ENCODE data around the gene LONP2. TPM values are rescaled to one million over a fixed set of nuclear protein-coding genes. Genes with fewer than 3 reads are reported as not detected.
A peak's percentile ranks its signal among the peaks of the same experiment; 100 is the strongest.
"Not testable (repeated sequence)": the region's sequence is repeated elsewhere in the genome, so short reads cannot be mapped to it uniquely, and the experiment has no call there.

LONP2 gene
- polyA plus RNA-seq, 1 experiment = 34.1 TPM

GRCh38 chr16:48235556-48236136 lies 8.5 kb upstream of the LONP2 start:
- TF ChIP-seq, protein P1, sequence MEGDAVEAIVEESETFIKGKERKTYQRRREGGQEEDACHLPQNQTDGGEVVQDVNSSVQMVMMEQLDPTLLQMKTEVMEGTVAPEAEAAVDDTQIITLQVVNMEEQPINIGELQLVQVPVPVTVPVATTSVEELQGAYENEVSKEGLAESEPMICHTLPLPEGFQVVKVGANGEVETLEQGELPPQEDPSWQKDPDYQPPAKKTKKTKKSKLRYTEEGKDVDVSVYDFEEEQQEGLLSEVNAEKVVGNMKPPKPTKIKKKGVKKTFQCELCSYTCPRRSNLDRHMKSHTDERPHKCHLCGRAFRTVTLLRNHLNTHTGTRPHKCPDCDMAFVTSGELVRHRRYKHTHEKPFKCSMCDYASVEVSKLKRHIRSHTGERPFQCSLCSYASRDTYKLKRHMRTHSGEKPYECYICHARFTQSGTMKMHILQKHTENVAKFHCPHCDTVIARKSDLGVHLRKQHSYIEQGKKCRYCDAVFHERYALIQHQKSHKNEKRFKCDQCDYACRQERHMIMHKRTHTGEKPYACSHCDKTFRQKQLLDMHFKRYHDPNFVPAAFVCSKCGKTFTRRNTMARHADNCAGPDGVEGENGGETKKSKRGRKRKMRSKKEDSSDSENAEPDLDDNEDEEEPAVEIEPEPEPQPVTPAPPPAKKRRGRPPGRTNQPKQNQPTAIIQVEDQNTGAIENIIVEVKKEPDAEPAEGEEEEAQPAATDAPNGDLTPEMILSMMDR (IDR thresholded peaks at IDR 0.05; ENCODE audit: insufficient read depth, low read depth, low read length) = no peak
- Histone ChIP-seq H3K4me3 (ENCODE audit: low read depth, low read length) (no peak overlapping the region), H3K36me3 (ENCODE audit: control insufficient read depth, insufficient read depth, low read length) (no peaks in the 10 kb centered on the region), H3K27me3 (ENCODE audit: control insufficient read depth, insufficient read depth, low read length) (peaks cover under 1% of the 10 kb centered on the region; the same call in 1 of the 2 replicates)
- DNase-seq (ENCODE audit: low read depth) = no peak
- ChIA-PET POLR2A (no interaction called here), CTCF (interaction anchor here (0.5 to 2.5 kb wide), 6 partner anchors 14 to 388 kb away, joined by 3 to 7 read pairs (median 3); no protein-coding TSS in a partner anchor)

GRCh38 chr16:48236286-48236685 lies 7.8 kb upstream of the LONP2 start:
- Histone ChIP-seq H3K27me3 (ENCODE audit: control insufficient read depth, insufficient read depth, low read length) (no peaks in the 10 kb centered on the region; the same call in 1 of the 2 replicates), H3K36me3 (ENCODE audit: control insufficient read depth, insufficient read depth, low read length) (no peaks in the 10 kb centered on the region), H3K4me3 (ENCODE audit: low read depth, low read length) (no peak overlapping the region)
- POLR2A ChIA-PET = no interaction called here
- no peak for DNase-seq (ENCODE audit: low read depth)
- CTCF ChIA-PET = interaction anchor here (0.7 to 2.5 kb wide), 3 partner anchors 14 to 387 kb away, joined by 3 to 7 read pairs (median 4); no protein-coding TSS in a partner anchor
- TF ChIP-seq, protein P1 (IDR thresholded peaks at IDR 0.05; ENCODE audit: insufficient read depth, low read depth, low read length) = no peak

DNA sequence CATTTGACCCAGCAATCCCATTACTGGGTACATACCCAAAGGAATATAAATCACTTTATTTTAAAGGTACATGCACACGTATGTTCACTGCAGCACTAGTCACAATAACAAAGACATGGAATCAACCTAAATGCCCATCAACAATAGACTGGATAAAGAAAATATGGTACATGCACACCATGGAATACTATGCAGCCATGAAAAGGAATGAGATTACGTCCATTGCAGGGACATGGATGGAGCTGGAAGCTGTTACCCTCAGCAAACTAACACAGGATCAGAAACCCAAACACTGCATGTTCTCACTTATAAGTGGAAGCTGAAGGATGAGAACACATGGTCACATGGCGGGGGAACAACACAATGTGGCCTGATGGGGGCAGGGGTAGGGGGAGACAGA lies 4.0 kb upstream of the LONP2 start:
- POLR2A ChIA-PET; H3K27me3 ChIP-seq (ENCODE audit: control insufficient read depth, insufficient read depth, low read length); H3K4me3 ChIP-seq (ENCODE audit: low read depth, low read length); H3K36me3 ChIP-seq (ENCODE audit: control insufficient read depth, insufficient read depth, low read length); CTCF ChIA-PET; DNase-seq (ENCODE audit: low read depth): not testable (repeated sequence)

GRCh38 chr16:48244863-48245195 lies 729 bp downstream of the LONP2 start:
- Histone ChIP-seq H3K36me3 (ENCODE audit: control insufficient read depth, insufficient read depth, low read length) (no peaks in the 10 kb centered on the region), H3K4me3 (ENCODE audit: low read depth, low read length) (peak overlapping the region; percentile 80), H3K27me3 (ENCODE audit: control insufficient read depth, insufficient read depth, low read length) (no peaks in the 10 kb centered on the region)
- TF ChIP-seq, protein P1 (IDR thresholded peaks at IDR 0.05; ENCODE audit: insufficient read depth, low read depth, low read length) = no peak
- ChIA-PET POLR2A (no interaction called here), CTCF (interaction anchor here (1.2 kb wide), 2 partner anchors 166 to 379 kb away, joined by 3 read pairs; no protein-coding TSS in a partner anchor)
- DNase-seq (ENCODE audit: low read depth) = no peak

DNA sequence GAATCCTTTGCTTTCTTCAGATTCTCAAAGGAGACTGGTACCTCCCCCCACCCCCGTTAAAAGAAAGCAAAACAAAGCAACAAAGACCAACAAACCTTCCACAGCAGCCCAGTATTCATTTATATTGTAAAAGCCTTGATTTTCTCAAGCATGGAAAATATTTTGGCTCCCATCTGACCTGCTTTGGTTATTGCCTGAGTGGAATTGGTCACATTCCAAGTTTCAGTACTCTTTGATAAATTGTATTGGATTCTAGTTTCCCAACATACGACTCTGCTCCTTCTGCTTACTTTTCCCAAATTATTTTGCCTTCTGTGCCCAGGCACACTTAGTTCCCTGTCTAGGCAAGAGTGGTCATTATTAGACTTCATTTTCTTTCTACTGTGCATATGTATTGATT lies 2.0 kb downstream of the LONP2 start:
- H3K27me3 ChIP-seq (ENCODE audit: control insufficient read depth, insufficient read depth, low read length) = no peaks in the 10 kb centered on the region
- no peaks in the 10 kb centered on the region for H3K36me3 ChIP-seq (ENCODE audit: control insufficient read depth, insufficient read depth, low read length)
- CTCF ChIA-PET = interaction anchor here (0.9 kb wide), 1 partner anchor 24 kb away, joined by 3 read pairs; no protein-coding TSS in a partner anchor
- no peak overlapping the region for H3K4me3 ChIP-seq (ENCODE audit: low read depth, low read length)
- TF ChIP-seq, protein P1 (IDR thresholded peaks at IDR 0.05; ENCODE audit: insufficient read depth, low read depth, low read length) = no peak
- POLR2A ChIA-PET = no interaction called here
- no peak for DNase-seq (ENCODE audit: low read depth)

DNA sequence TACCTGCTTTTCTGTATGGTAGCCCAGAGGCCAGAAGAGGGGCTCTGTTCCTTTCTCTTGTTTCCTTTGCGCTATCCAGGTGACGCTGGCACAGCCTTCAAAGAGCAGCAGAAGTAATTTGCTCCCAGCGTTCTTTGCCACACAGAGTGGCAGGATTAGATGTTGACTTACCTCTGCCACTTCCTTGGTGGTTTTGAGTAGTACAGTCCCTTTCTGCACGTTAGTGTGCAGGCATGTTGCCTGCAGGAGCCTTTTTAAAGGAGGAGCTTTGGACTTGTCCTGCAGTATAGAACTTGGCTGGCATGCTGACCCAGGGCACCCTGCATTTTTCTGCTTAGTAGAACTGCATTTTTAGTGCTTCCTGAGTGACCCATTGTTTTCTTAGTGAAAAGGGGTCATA lies 3.2 kb downstream of the LONP2 start, which contains the start of gene ABCC11:
Gene ABCC11 (minus strand): TSS at position 229 of the 400 bp plus-strand sequence. CDS start 15,618 bp downstream, outside the sequence.
- no peak within 1 kb of the TSS for H3K4me3 ChIP-seq (ENCODE audit: low read depth, low read length)
- DNase-seq (ENCODE audit: low read depth) = no peak
- no peaks in the 10 kb centered on the region for H3K27me3 ChIP-seq (ENCODE audit: control insufficient read depth, insufficient read depth, low read length)
- no peaks in the 10 kb centered on the region for H3K36me3 ChIP-seq (ENCODE audit: control insufficient read depth, insufficient read depth, low read length)
- TF ChIP-seq, protein P1 (IDR thresholded peaks at IDR 0.05; ENCODE audit: insufficient read depth, low read depth, low read length) = no peak
- ChIA-PET CTCF (interaction anchor here (0.6 kb wide), 1 partner anchor 1186 kb away, joined by 3 read pairs; no protein-coding TSS in a partner anchor), POLR2A (no interaction called here)
